GM12878 (cell line): Measurements from ENCODE around the gene ZNF467. TPM values are rescaled to one million over a fixed set of nuclear protein-coding genes. Genes with fewer than 3 reads are reported as not detected.
A peak's percentile ranks its signal among the peaks of the same experiment; 100 is the strongest.

ENCODE experiments used
- ATAC-seq: fragments of 200-7000 bp; cut with Tn5 transposase; 3 replicates; pipeline ENCODE4 v1.9.1; 2020; ENCODE audit warnings: mild to moderate bottlenecking, moderate library complexity
- BruUV-seq: library from RNA; stranded (reverse); fragments of 400-500 nt; replicated peaks from 2 replicates; lab custom pipeline; 2021; lab: Mats Ljungman, UMichigan
- CTCF ChIA-PET: fragments of 300-600 bp; sonication (Branson Sonifier 250); formaldehyde crosslinking; extraction: SDS; loops from one replicate; lab custom pipeline; 2021; ENCODE audit warnings: inconsistent platforms; lab: Yijun Ruan, JAX
- POLR2A ChIA-PET: fragments of 350-600 bp; formaldehyde crosslinking; extraction: SDS; loops from one replicate; lab custom pipeline; 2021; ENCODE audit warnings: inconsistent platforms; lab: Charles Lee
- RAD21 ChIA-PET: fragments of 300-600 bp; sonication (Branson Sonifier 250); formaldehyde crosslinking; loops from one replicate; lab custom pipeline; 2023; ENCODE audit warnings: antibody characterized with exemption; ENCODE audit not compliant: unreplicated experiment; lab: Charles Lee
- SMC1A ChIA-PET: fragments of 300-600 bp; sonication (Branson Sonifier 250); formaldehyde crosslinking; loops from one replicate; lab custom pipeline; 2023; ENCODE audit not compliant: unreplicated experiment, uncharacterized antibody; lab: Charles Lee
- DNase-seq: peaks from one replicate; pipeline ENCODE4 v3.0.0-alpha.2; 2011; ENCODE audit warnings: low read depth, low spot score
- FAIRE-seq: peaks from 3 replicates; lab custom pipeline; 2011; peaks lifted over from hg19 to GRCh38; lab: Jason Lieb, UNC
- H2AFZ ChIP-seq: 2 replicates; pipeline ENCODE4 v1.6.0; 2011; ENCODE audit warnings: low read depth, low read length, control low read depth; ENCODE audit not compliant: control insufficient read depth
- H3K27ac ChIP-seq: 2 replicates; pipeline ENCODE4 v1.5.1; 2011; ENCODE audit warnings: control low read depth; ENCODE audit not compliant: control insufficient read depth, insufficient read depth
- H3K27me3 ChIP-seq, 2 experiments: replicated peaks in 1 of 2; 2 replicates each; pipeline versions ENCODE4 v1.6.0 to v1.6.1; 2011; ENCODE audit warnings: low read length in 1 of 2; ENCODE audit not compliant: control insufficient read depth in 2 of 2, insufficient read depth in 2 of 2
- H3K36me3 ChIP-seq, 2 experiments: 2 replicates each; pipeline ENCODE4 v1.5.1; 2011; ENCODE audit warnings: low read length in 1 of 2; ENCODE audit not compliant: control insufficient read depth in 2 of 2, insufficient read depth in 2 of 2
- H3K4me1 ChIP-seq: 2 replicates; pipeline ENCODE4 v1.6.1; 2011; ENCODE audit warnings: mild to moderate bottlenecking, low read length, moderate library complexity, mixed read lengths; ENCODE audit not compliant: control insufficient read depth, insufficient read depth
- H3K4me2 ChIP-seq: 2 replicates; pipeline ENCODE4 v1.6.0; 2011; ENCODE audit warnings: control low read depth; ENCODE audit not compliant: control insufficient read depth, insufficient read depth
- H3K4me3 ChIP-seq: fragments of 200-600 bp; sonication (generic); 2 replicates; pipeline ENCODE4 v1.5.1; 2016
- H3K79me2 ChIP-seq: 2 replicates; pipeline ENCODE4 v1.6.0; 2011; ENCODE audit warnings: low read length; ENCODE audit not compliant: control insufficient read depth, insufficient read depth
- H3K9ac ChIP-seq: 2 replicates; pipeline ENCODE4 v1.8.0; 2011; ENCODE audit warnings: low read length, control low read depth, mixed read lengths; ENCODE audit not compliant: control insufficient read depth, insufficient read depth
- H3K9me3 ChIP-seq: replicated peaks from 3 replicates; pipeline ENCODE4 v1.5.1; 2011; ENCODE audit warnings: mild to moderate bottlenecking, low read length; ENCODE audit not compliant: control insufficient read depth, insufficient read depth
- H4K20me1 ChIP-seq: 2 replicates; pipeline ENCODE4 v1.6.0; 2011; ENCODE audit not compliant: control insufficient read depth, insufficient read depth
- CUX1 ChIP-seq: IDR thresholded peaks from 2 replicates; pipeline ENCODE4 v1.6.1; 2012; ENCODE audit warnings: improper control_type of control experiment, low read depth, low read length; ENCODE audit not compliant: insufficient replicate concordance
- HDAC2 ChIP-seq: fragments of 200-600 bp; sonication (generic); IDR thresholded peaks from 2 replicates; pipeline ENCODE4 v1.6.1; 2017
- LARP7 ChIP-seq: fragments of 450-650 bp; IDR thresholded peaks from 2 replicates; pipeline ENCODE4 v1.6.1; 2017; ENCODE audit warnings: mild to moderate bottlenecking
- NR2F1 ChIP-seq: fragments of 450-650 bp; conservative IDR thresholded peaks from 2 replicates; pipeline ENCODE4 v1.6.1; 2017; ENCODE audit warnings: mild to moderate bottlenecking
- PML ChIP-seq: IDR thresholded peaks from 2 replicates; pipeline ENCODE4 v1.6.1; 2012; ENCODE audit warnings: low read length, inconsistent platforms
- POLR2AphosphoS2 ChIP-seq: IDR thresholded peaks from 2 replicates; pipeline ENCODE4 v1.6.1; 2011; ENCODE audit warnings: low read depth, mild to moderate bottlenecking, low read length, improper control_type of control experiment, moderate library complexity
- ZNF274 ChIP-seq: IDR thresholded peaks from one replicate; pipeline ENCODE4 v1.8.0; 2011; ENCODE audit not compliant: insufficient read length, insufficient read depth
- WGBS: methylation state at CpG from one replicate; pipeline ENCODE4 v1.1.6; 2016; ENCODE audit warnings: low lambda C conversion rate; ENCODE audit not compliant: insufficient replicate concordance, insufficient coverage; ENCODE audit errors: missing lambda C conversion rate; 5-methylcytosine and 5-hydroxymethylcytosine counted together
- in situ Hi-C: fragments of 300-500 bp; cut with MboI; formaldehyde crosslinking; loops from 9 replicates; pipeline ENCODE4 v1.14.3; 2018; ENCODE audit warnings: mixed read lengths
- intact Hi-C: fragments of 100-400 bp; cut with micrococcal nuclease; formaldehyde crosslinking; loops from one replicate; pipeline ENCODE4 v1.14.2; 2022; ENCODE audit not compliant: unreplicated experiment
- polyA plus RNA-seq, 11 experiments: library from polyadenylated mRNA; depleted of rRNA in 4 of 11; unstranded in 6 of 11; stranded (reverse) in 5 of 11; fragments of >200 nt; fragmentation: Nextera tagmentation in 4 of 11; fragmentation: Illumina TruSeq in 1 of 11; extraction: Ambion mirVana in 4 of 11; extraction: Trizol in 1 of 11; gene quantifications; 1 replicate in 1 of 11; 2 replicates in 10 of 11; pipeline versions ENCODE4 v1.2.1 to v1.2.3, GENCODE V29; 2011 to 2016; ENCODE audit warnings: inconsistent platforms in 2 of 11, missing spikeins in 2 of 11, low read depth in 1 of 11
- total RNA-seq, 4 experiments: library from RNA; depleted of rRNA in 3 of 4; stranded (reverse); fragments of >200 nt in 3 of 4; fragmentation: Illumina TruSeq in 1 of 4; extraction: Trizol in 1 of 4; gene quantifications; 2 replicates each; pipeline versions ENCODE4 v1.2.1 to v1.2.3, GENCODE V29; 2013 to 2021

ZNF467 gene
- total and polyA plus RNA-seq, 10 of the 15 experiments (the other 5 are each of a cell fraction or from before 2014, with no cell fraction given) = not detected

GRCh38 chr7:149716007-149716931 is 57.1 kb downstream of the ZNF467 start:
- peak overlapping the region; percentile 91 for H3K4me3 ChIP-seq
- ChIA-PET POLR2A (no interaction called here), CTCF (interaction anchor here (1.0 to 2.9 kb wide), 5 partner anchors 25 to 117 kb away, joined by 3 to 10 read pairs (median 4); no protein-coding TSS in a partner anchor), SMC1A (interaction anchor here (0.9 to 1.6 kb wide), 4 partner anchors 26 to 256 kb away, joined by 3 to 6 read pairs (median 4); partner anchors contain the start of gene ZNF777), RAD21 (interaction anchor here (1.4 to 1.8 kb wide), 2 partner anchors 26 to 53 kb away, joined by 3 to 10 read pairs; no protein-coding TSS in a partner anchor)
- 90% methylated on average over 11 of the region's 11 CpGs for WGBS
- no peaks in the 10 kb centered on the region for H3K27me3 ChIP-seq
- H2AFZ ChIP-seq = no peak overlapping the region
- DNase-seq (no peak), ATAC-seq (no peak), FAIRE-seq (no peak)
- in situ Hi-C loops (no loop called here), intact Hi-C loops (no loop called here)
- H3K36me3 ChIP-seq = no peaks in the 10 kb centered on the region
- H3K79me2 ChIP-seq = peaks cover 4% of the 10 kb centered on the region
- no TSS peak for BruUV-seq
- TF ChIP-seq HDAC2 (no peak), PML (no peak), POLR2AphosphoS2 (no peak), LARP7 (no peak), CUX1 (no peak), ZNF274 (no peak), NR2F1 (no peak)
- no peaks in the 10 kb centered on the region for H4K20me1 ChIP-seq
- peak overlapping the region; percentile 88 for H3K4me2 ChIP-seq
- no peak overlapping the region for H3K27ac ChIP-seq
- H3K9me3 ChIP-seq = peaks cover 2% of the 10 kb centered on the region
- H3K9ac ChIP-seq = peak overlapping the region; percentile 63
- H3K4me1 ChIP-seq = peaks cover 14% of the 10 kb centered on the region
